Head of caudate nucleus (tissue), 42 donors: ENCODE data around the gene F5.
A peak's percentile ranks its signal among the peaks of the same experiment; 100 is the strongest.

Experiments used
- DNase-seq, 42 donors: peaks; one replicate each; pipeline versions ENCODE4 v3.0.0 to v3.0.0-alpha.2; 2020 to 2021; ENCODE audit warnings: mixed read lengths in 7 of 42
- intact Hi-C: fragments of 100-400 bp; cut with DNase I; formaldehyde crosslinking; loops from one replicate; pipeline ENCODE4 v1.15.0; 2022

F5 gene

DNA sequence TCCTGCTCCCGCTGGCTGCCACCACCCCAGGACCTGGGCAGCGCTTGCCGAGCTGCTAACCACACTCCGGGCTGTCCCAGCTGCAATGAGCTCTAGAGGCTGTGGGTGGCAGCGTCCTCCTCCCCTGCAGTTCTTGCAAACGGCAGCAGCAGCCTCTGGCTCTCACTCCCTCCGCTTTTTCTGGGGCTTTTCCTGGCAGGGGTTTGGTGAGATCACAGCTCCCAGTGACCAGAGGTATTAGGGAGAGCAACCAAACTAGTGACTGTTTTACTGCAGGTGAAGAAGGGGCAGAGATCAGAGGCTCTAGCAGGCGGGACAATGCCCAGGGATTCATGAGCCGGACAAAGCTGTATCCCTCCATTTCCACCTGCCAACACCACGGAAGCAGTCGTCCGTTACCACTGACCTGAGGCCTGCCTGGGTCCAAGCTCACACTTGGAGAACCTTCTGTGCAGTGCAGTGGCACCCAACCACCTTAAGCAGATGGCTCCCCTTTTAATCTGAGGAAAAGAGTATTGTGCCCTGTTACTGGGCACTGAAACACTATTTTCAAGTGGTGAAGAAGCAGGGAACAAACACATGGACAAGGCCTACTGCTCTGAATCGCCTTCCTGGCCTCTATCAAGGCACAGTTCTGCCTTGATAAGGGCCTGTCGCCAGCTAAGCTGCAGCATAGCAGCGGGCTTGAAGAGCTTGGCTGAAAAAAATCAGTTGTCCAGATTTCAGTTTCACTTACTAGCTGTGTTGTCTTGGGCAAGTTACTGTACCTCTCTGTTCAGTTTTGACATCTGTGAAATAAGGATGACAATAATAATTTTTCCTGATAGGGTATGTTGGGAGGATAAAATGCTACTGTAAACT lies at the start of gene F5:
Gene F5 (minus strand): TSS at position 87 of the 861 bp plus-strand sequence. CDS start 95 bp downstream, outside the sequence.
- intact Hi-C loops = no loop called here

GRCh38 chr1:169634877-169635276 lies 48.6 kb upstream of the F5 start:
- intact Hi-C loops = no loop called here
- DNase-seq = no peak

More for the DNA sequence above, at the start of gene F5:
- peak; percentile 59 to 92 (median 79) for DNase-seq

GRCh38 chr1:169634145-169634544 lies 47.9 kb upstream of the F5 start:
- DNase-seq = no peak
- intact Hi-C loops = no loop called here

GRCh38 chr1:169631249-169631648 lies 45.0 kb upstream of the F5 start:
- intact Hi-C loops = no loop called here
- no peak for DNase-seq

- intact Hi-C loops = no loop called here
- DNase-seq = no peak
These were observed 43.7 kb upstream of the F5 start, which contains the start of gene SELP for GRCh38 chr1:169630006-169630405. Gene SELP, minus strand, starts transcription at chr1:169630124. Its CDS starts 50 bp downstream, at chr1:169630074.

GRCh38 chr1:169624912-169625311 lies 38.6 kb upstream of the F5 start:
- no peak for DNase-seq
- intact Hi-C loops = no loop called here

- intact Hi-C loops = no loop called here
- no peak for DNase-seq
These were observed 37.8 kb upstream of the F5 start for GRCh38 chr1:169624122-169624521.

DNA sequence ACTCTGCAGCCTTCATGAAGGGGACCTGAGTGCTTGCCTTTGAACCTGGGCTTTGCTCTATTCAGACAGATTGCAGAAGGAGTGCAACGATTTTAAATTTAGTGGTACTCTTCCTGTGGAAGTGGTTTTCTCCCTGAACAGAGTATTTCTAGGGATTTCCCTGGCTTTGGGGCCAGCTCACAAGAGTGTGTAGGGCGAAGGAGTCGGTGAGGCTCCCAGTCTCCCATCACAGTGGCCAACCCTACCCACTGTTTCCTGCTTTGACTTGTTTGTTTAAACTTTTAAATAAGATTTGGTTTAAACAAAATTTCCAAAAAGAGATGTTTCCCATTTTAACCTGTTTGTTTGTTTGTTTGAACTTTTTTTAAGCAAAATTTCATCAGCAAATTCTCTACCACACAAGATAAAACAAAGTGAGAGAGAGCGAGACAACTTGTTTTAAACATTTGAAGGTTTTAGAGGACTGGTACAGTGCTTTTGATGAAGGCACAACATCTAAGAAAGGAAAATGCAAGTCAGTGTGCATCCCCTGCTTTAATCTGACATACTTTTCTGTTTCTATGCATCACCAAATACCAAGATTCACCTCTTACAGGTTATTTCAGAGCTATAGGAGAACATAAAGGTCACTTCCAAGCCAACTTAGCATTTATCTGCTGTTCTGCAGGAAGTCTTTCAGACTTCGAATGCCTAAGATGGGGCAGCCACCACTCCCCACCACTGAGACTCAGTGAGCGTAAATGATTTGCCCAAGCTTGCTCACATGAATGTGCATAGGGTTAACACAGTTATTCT lies 37.0 kb upstream of the F5 start:
- no peak for DNase-seq
- intact Hi-C loops = no loop called here

- intact Hi-C loops = no loop called here
- no peak for DNase-seq
These were observed 34.3 kb upstream of the F5 start for GRCh38 chr1:169620565-169620964.

- no peak for DNase-seq
- intact Hi-C loops = no loop called here
These were observed 32.1 kb upstream of the F5 start for GRCh38 chr1:169618367-169618766.

- intact Hi-C loops = no loop called here
- no peak for DNase-seq
These were observed 29.5 kb upstream of the F5 start for GRCh38 chr1:169615803-169616202.

- DNase-seq = no peak
- intact Hi-C loops = no loop called here
These were observed 24.6 kb upstream of the F5 start for GRCh38 chr1:169610858-169611257.

DNA sequence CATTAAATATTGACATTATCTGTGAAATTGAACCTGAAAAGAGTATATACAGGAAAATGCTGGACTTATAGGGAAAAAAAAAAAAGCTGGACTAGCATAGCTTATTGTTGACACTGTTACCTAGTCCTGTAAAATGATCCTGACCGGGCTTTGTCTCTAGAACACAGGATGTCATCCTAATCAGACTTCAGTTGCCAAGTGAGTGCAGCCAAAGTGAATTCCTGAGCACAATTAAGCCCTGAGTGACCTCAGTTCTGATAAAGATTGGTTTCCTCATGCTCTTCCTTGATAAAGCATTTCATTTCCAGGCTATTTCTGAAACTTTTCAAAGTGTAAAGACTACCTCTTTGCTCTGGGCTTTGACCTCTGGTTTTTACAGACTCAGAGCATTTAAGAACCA lies 23.8 kb upstream of the F5 start:
- intact Hi-C loops = no loop called here
- no peak for DNase-seq

DNA sequence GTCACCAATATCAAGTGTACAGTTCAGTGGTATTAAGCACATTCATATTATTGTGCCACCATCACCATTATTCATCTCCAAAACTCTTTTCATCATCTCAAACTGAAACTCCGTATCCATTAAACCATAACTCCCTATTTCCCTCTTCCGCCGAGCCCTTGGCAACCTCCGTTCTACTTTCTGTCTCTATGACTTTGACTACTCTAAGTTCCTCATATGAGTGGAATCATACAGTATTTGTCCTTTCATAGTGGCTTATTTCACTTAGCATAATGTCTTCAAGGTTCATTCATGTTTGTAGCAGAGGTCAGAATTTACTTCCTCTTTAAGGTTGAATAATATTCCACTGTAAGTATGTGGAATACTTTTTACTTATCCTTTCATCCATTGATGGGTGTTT lies 21.9 kb upstream of the F5 start:
- DNase-seq = no peak
- intact Hi-C loops = no loop called here

DNA sequence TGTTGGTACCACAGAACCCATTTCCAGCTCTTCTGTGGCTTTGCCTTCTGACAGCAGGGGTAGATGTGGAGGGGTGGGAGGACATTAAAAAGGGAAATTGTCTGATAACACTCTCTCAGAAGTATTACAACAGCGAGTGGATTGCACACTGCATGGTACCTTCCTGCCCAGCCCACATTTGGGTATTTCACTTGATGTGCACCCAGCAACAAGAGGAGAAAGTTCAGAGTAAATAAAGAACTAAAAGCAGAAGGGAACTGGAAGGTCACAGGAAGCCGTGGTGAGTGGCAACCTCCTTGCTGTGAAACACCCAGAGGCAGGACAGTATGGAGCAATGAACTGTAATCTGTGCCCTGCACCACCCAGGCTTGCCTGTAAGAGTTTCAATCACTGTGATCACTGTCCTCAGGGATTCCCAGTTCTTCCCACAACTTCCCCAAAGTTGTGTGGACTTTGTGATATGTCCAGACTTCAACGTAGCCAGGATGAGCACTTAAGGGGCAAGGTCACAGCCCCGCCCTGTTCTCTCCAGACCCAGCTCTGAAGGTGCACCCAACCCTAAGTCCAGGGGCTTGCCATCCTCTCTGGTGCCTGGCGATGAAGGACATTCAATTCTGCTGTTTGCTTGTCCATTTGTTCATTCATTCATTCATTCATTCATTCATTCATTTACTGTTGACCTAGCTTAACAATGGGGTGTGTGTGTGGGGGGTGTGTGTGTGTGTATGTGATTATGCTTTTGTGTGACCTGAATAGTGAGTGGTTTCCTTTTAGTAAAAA lies 18.7 kb upstream of the F5 start:
- peak in 22 of 42 donors; percentile 3 to 65 (median 20) for DNase-seq
- intact Hi-C loops = loop anchor here (5.0 kb wide), 1 partner anchor 107 kb away; the partner anchor contains the start of gene SELL

GRCh38 chr1:169601096-169601881 lies 15.0 kb upstream of the F5 start:
- peak in 2 of 42 donors; percentile 16 to 36 for DNase-seq
- intact Hi-C loops = loop anchor here (5.0 kb wide), 1 partner anchor 111 kb away; the partner anchor contains the start of gene SELL

- intact Hi-C loops = no loop called here
These were observed 9.8 kb upstream of the F5 start for GRCh38 chr1:169595764-169596711.

More at GRCh38 chr1:169595764-169596711, 9.8 kb upstream of the F5 start:
- no peak for DNase-seq
